ENCODE measurements around the gene GBF1. TPM values are rescaled to one million over a fixed set of nuclear protein-coding genes. Genes with fewer than 3 reads are reported as not detected.
"Not testable (repeated sequence)": the region's sequence is repeated elsewhere in the genome, so short reads cannot be mapped to it uniquely, and the experiment has no call there.

Gene GBF1
- total RNA-seq, 1 donor from 2014 or later: 40.3 TPM

- no peaks in the 10 kb centered on the region for H3K9me3 ChIP-seq
- no peak for DNase-seq
- peaks cover 13% of the 10 kb centered on the region for H3K4me1 ChIP-seq
- TF ChIP-seq, protein P1, sequence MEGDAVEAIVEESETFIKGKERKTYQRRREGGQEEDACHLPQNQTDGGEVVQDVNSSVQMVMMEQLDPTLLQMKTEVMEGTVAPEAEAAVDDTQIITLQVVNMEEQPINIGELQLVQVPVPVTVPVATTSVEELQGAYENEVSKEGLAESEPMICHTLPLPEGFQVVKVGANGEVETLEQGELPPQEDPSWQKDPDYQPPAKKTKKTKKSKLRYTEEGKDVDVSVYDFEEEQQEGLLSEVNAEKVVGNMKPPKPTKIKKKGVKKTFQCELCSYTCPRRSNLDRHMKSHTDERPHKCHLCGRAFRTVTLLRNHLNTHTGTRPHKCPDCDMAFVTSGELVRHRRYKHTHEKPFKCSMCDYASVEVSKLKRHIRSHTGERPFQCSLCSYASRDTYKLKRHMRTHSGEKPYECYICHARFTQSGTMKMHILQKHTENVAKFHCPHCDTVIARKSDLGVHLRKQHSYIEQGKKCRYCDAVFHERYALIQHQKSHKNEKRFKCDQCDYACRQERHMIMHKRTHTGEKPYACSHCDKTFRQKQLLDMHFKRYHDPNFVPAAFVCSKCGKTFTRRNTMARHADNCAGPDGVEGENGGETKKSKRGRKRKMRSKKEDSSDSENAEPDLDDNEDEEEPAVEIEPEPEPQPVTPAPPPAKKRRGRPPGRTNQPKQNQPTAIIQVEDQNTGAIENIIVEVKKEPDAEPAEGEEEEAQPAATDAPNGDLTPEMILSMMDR (IDR thresholded peaks at IDR 0.05): no peak
- no peak overlapping the region for H3K27ac ChIP-seq
- H3K27me3 ChIP-seq (ENCODE audit: low read depth): no peaks in the 10 kb centered on the region
- ATAC-seq: no peak
- intact Hi-C loops (cut with DNase I): no loop called here
- no peak overlapping the region for H3K4me3 ChIP-seq
- H3K36me3 ChIP-seq: no peaks in the 10 kb centered on the region
Observed at GRCh38 chr10:102297101-102297500, 51.8 kb downstream of the GBF1 start.

DNA sequence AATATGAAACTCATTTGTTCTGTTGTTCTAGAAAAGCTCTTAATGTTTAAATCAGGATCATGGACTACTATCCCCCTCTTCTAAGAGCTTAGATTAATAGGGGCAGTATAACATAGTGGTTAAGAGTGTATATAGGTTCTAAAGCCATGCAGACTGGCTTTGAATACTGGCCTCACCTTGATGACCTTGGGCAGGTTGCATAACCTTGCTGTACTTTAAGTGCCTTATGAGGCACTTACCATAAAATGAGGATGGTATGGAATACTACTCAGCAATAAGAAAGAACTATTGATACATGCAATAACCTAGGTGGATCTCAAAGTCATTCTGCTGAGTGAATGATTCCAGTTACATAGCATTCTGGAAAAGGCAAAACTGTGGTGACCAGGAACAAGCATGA is 53.6 kb downstream of the GBF1 start:
- Histone ChIP-seq H3K4me3 (no peak overlapping the region), H3K36me3 (no peaks in the 10 kb centered on the region), H3K9me3 (no peaks in the 10 kb centered on the region), H3K27me3 (ENCODE audit: low read depth) (no peaks in the 10 kb centered on the region), H3K27ac (no peak overlapping the region), H3K4me1 (peaks cover 13% of the 10 kb centered on the region)
- TF ChIP-seq, protein P1 (IDR thresholded peaks at IDR 0.05): no peak
- DNase-seq: no peak
- intact Hi-C loops (cut with DNase I): no loop called here
- ATAC-seq: no peak

DNA sequence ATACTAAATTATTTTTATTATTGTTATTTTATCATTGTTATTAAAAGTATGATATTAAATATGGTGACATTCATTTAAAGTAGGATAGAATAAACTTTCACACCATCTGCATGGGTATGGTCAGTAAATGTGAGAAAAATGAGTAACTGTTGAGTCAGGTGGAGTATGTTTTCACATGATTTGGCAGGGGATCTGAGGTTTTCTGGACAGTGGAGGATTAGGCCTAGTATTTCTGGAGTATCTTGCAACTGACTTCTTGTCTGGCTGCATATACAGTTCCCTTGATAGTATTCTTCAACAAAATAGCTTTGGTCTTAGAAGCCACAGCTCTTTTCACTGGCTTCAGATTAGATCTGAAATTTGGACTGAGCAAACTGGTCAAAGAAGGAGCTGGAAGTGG is 54.5 kb downstream of the GBF1 start:
- Histone ChIP-seq H3K27ac (peak overlapping the region; percentile 18), H3K4me3 (no peak overlapping the region), H3K9me3 (no peaks in the 10 kb centered on the region), H3K27me3 (ENCODE audit: low read depth) (no peaks in the 10 kb centered on the region), H3K36me3 (no peaks in the 10 kb centered on the region), H3K4me1 (peaks cover 13% of the 10 kb centered on the region)
- ATAC-seq: peak in 1 of 2 donors; percentile 26
- intact Hi-C loops (cut with DNase I): no loop called here
- TF ChIP-seq, protein P1 (IDR thresholded peaks at IDR 0.05): no peak
- DNase-seq: no peak

- TF ChIP-seq, protein P1 (IDR thresholded peaks at IDR 0.05): no peak
- no peak for DNase-seq
- intact Hi-C loops (cut with DNase I): no loop called here
- Histone ChIP-seq H3K27me3 (ENCODE audit: low read depth) (no peaks in the 10 kb centered on the region), H3K36me3 (no peaks in the 10 kb centered on the region), H3K4me1 (peaks cover 13% of the 10 kb centered on the region), H3K27ac (peak overlapping the region; percentile 24), H3K4me3 (no peak overlapping the region), H3K9me3 (no peaks in the 10 kb centered on the region)
- ATAC-seq: peak in 1 of 2 donors; percentile 62
Observed at GRCh38 chr10:102300278-102300843, 55.0 kb downstream of the GBF1 start.

DNA sequence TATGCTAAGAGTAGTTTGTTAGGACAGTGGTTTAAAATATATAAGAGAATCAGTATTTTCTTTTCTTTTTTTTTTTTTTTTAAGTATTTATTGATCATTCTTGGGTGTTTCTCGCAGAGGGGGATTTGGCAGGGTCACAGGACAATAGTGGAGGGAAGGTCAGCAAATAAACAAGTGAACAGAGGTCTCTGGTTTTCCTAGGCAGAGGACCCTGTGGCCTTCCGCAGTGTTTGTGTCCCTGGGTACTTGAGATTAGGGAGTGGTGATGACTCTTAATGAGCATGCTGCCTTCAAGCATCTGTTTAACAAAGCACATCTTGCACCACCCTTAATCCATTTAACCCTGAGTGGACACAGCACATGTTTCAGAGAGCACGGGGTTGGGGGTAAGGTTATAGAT is 55.6 kb downstream of the GBF1 start:
- ATAC-seq; H3K36me3 ChIP-seq; H3K4me3 ChIP-seq; H3K9me3 ChIP-seq; DNase-seq; intact Hi-C loops (cut with DNase I); H3K27me3 ChIP-seq (ENCODE audit: low read depth): not testable (repeated sequence)
- peaks cover 13% of the 10 kb centered on the region for H3K4me1 ChIP-seq
- peak overlapping the region; percentile 24 for H3K27ac ChIP-seq

DNA sequence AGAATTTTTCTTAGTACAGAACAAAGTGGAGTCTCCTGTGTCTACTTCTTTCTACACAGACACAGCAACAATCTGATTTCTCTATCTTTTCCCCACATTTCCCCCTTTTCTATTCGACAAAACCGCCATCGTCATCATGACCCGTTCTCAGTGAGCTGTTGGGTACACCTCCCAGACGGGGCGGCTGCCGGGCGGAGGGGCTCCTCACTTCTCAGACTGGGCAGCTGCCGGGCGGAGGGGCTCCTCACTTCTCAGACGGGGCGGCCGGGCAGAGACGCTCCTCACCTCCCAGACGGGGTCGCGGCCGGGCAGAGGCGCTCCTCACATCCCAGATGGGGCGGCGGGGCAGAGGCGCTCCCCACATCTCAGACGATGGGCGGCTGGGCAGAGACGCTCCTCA is 56.0 kb downstream of the GBF1 start:
- not testable (repeated sequence) for H3K27ac ChIP-seq

More for the DNA sequence above, 56.0 kb downstream of the GBF1 start:
- H3K4me3 ChIP-seq; H3K27me3 ChIP-seq (ENCODE audit: low read depth); ATAC-seq; intact Hi-C loops (cut with DNase I); H3K9me3 ChIP-seq; DNase-seq; H3K36me3 ChIP-seq: not testable (repeated sequence)
- H3K4me1 ChIP-seq: peaks cover 13% of the 10 kb centered on the region
